Common myeloid progenitor, CD34-positive (primary cell): Measurements from ENCODE around the gene KRT80.

Source experiments
- CTCF ChIA-PET: fragments of 350-600 bp; sonication (Branson Sonifier 250); formaldehyde crosslinking; loops from one replicate; lab custom pipeline; 2021; ENCODE audit warnings: antibody characterized with exemption; lab: Charles Lee
- POLR2A ChIA-PET: fragments of 350-600 bp; sonication (Branson Sonifier 250); formaldehyde crosslinking; loops from one replicate; lab custom pipeline; 2021; ENCODE audit warnings: antibody characterized with exemption; lab: Charles Lee
- DNase-seq, 3 donors: peaks; one replicate each; pipeline versions ENCODE4 v3.0.0 to v3.0.0-alpha.2; 2013
- H3K27ac ChIP-seq, 2 experiments: 1 replicate in 1 of 2; 2 replicates in 1 of 2; pipeline ENCODE4 v1.7.0; 2013; ENCODE audit warnings: inconsistent platforms in 2 of 2, low read length in 2 of 2, mild to moderate bottlenecking in 2 of 2, low read depth in 1 of 2, moderate library complexity in 1 of 2; ENCODE audit not compliant: severe bottlenecking in 2 of 2, insufficient read depth in 1 of 2, poor library complexity in 1 of 2
- H3K27me3 ChIP-seq, 5 experiments: replicated peaks in 2 of 5; 1 replicate in 3 of 5; 2 replicates in 2 of 5; pipeline versions ENCODE4 v1.6.1 to v1.7.0; 2013; ENCODE audit warnings: low read length in 4 of 5, mild to moderate bottlenecking in 2 of 5, moderate library complexity in 2 of 5, inconsistent platforms in 1 of 5; ENCODE audit not compliant: insufficient read depth in 5 of 5, control insufficient read depth in 4 of 5
- H3K36me3 ChIP-seq, 4 experiments: 1 replicate in 2 of 4; 2 replicates in 2 of 4; pipeline versions ENCODE4 v1.6.1 to v1.7.0; 2013; ENCODE audit warnings: low read length in 3 of 4, control low read depth in 1 of 4, mild to moderate bottlenecking in 1 of 4; ENCODE audit not compliant: control insufficient read depth in 4 of 4, insufficient read depth in 4 of 4
- H3K4me1 ChIP-seq, 4 experiments: 1 replicate in 3 of 4; 2 replicates in 1 of 4; pipeline versions ENCODE4 v1.6.1 to v1.7.1; 2013; ENCODE audit warnings: low read length in 3 of 4, mild to moderate bottlenecking in 3 of 4, control low read depth in 1 of 4, inconsistent platforms in 1 of 4, moderate library complexity in 1 of 4; ENCODE audit not compliant: control insufficient read depth in 4 of 4, insufficient read depth in 4 of 4; ENCODE audit errors: control extremely low read depth in 1 of 4
- H3K4me3 ChIP-seq, 7 experiments: 1 replicate in 4 of 7; 2 replicates in 3 of 7; pipeline versions ENCODE4 v1.5.1 to v1.7.0; 2013; ENCODE audit warnings: mild to moderate bottlenecking in 7 of 7, low read length in 6 of 7, moderate library complexity in 6 of 7, inconsistent platforms in 2 of 7, low read depth in 2 of 7, control low read depth in 1 of 7; ENCODE audit not compliant: insufficient read depth in 4 of 7, control insufficient read depth in 1 of 7; ENCODE audit errors: extremely low read depth in 1 of 7
- H3K9me3 ChIP-seq, 5 experiments: 1 replicate in 4 of 5; 2 replicates in 1 of 5; pipeline versions ENCODE4 v1.6.1 to v1.7.1; 2013; ENCODE audit warnings: low read length in 4 of 5, mild to moderate bottlenecking in 2 of 5, inconsistent platforms in 1 of 5, low read depth in 1 of 5, moderate library complexity in 1 of 5; ENCODE audit not compliant: control insufficient read depth in 4 of 5, insufficient read depth in 2 of 5; ENCODE audit errors: control extremely low read depth in 1 of 5
- WGBS: methylation state at CpG from one replicate; pipeline ENCODE4 v1.1.5; 2013; ENCODE audit not compliant: insufficient coverage; 5-methylcytosine and 5-hydroxymethylcytosine counted together

The KRT80 gene

GRCh38 chr12:52223406-52224039 lies 31.7 kb upstream of the KRT80 start:
- CTCF ChIA-PET: interaction anchor here (1.3 to 4.0 kb wide), 7 partner anchors 9 to 105 kb away, joined by 3 to 20 read pairs (median 5); no protein-coding TSS in a partner anchor
- Histone ChIP-seq H3K9me3 (peaks cover 0 to 7% (median 3%) of the 10 kb centered on the region in 5 experiments), H3K4me3 (no peak overlapping the region), H3K36me3 (no peaks in the 10 kb centered on the region), H3K4me1 (no peaks in the 10 kb centered on the region), H3K27ac (no peak overlapping the region), H3K27me3 (peaks cover 2 to 14% (median 7%) of the 10 kb centered on the region in 5 experiments)
- POLR2A ChIA-PET: interaction anchor here (0.8 kb wide), 1 partner anchor 53 kb away, joined by 3 read pairs; no protein-coding TSS in a partner anchor
- no peak for DNase-seq
- WGBS: 92% methylated on average over 5 of the region's 5 CpGs

- no peak overlapping the region for H3K27ac ChIP-seq
- peaks cover 2 to 14% (median 7%) of the 10 kb centered on the region in 5 experiments for H3K27me3 ChIP-seq
- ChIA-PET CTCF (interaction anchor here (0.5 to 3.8 kb wide), 15 partner anchors 9 to 784 kb away, joined by 3 to 28 read pairs (median 4); no protein-coding TSS in a partner anchor), POLR2A (no interaction called here)
- H3K36me3 ChIP-seq: no peaks in the 10 kb centered on the region
- H3K4me3 ChIP-seq: no peak overlapping the region
- WGBS: 100% methylated on average over 2 of the region's 4 CpGs
- peaks cover 0 to 7% (median 3%) of the 10 kb centered on the region in 5 experiments for H3K9me3 ChIP-seq
- DNase-seq: no peak
- no peaks in the 10 kb centered on the region for H3K4me1 ChIP-seq
These were observed 30.9 kb upstream of the KRT80 start for GRCh38 chr12:52222692-52223091.

GRCh38 chr12:52221912-52222457 lies 30.2 kb upstream of the KRT80 start:
- no peak overlapping the region for H3K4me3 ChIP-seq
- H3K27ac ChIP-seq: no peak overlapping the region
- no peaks in the 10 kb centered on the region for H3K4me1 ChIP-seq
- ChIA-PET POLR2A (interaction anchor here (1.1 kb wide), 1 partner anchor 100 kb away, joined by 3 read pairs; no protein-coding TSS in a partner anchor), CTCF (interaction anchor here (0.5 to 3.8 kb wide), 23 partner anchors 8 to 785 kb away, joined by 3 to 28 read pairs (median 4); no protein-coding TSS in a partner anchor)
- no peaks in the 10 kb centered on the region for H3K36me3 ChIP-seq
- H3K27me3 ChIP-seq: peaks cover 2 to 14% (median 7%) of the 10 kb centered on the region in 5 experiments
- peak; percentile 46 to 80 (median 75) for DNase-seq
- H3K9me3 ChIP-seq: peaks cover 0 to 7% (median 3%) of the 10 kb centered on the region in 5 experiments
- 25% methylated on average over 7 of the region's 8 CpGs for WGBS

- no peak overlapping the region for H3K27ac ChIP-seq
- H3K4me1 ChIP-seq: no peaks in the 10 kb centered on the region
- no peaks in the 10 kb centered on the region for H3K36me3 ChIP-seq
- no CpG with 5 or more reads among the region's 4 CpGs for WGBS
- POLR2A ChIA-PET: interaction anchor here (1.1 kb wide), 1 partner anchor 101 kb away, joined by 3 read pairs; no protein-coding TSS in a partner anchor
- H3K27me3 ChIP-seq: peaks cover 2 to 14% (median 7%) of the 10 kb centered on the region in 5 experiments
- H3K9me3 ChIP-seq: peaks cover 0 to 7% (median 3%) of the 10 kb centered on the region in 5 experiments
- CTCF ChIA-PET: interaction anchor here (0.5 to 3.8 kb wide), 25 partner anchors 7 to 1235 kb away, joined by 3 to 28 read pairs (median 4); no protein-coding TSS in a partner anchor
- no peak overlapping the region for H3K4me3 ChIP-seq
- no peak for DNase-seq
These were observed 29.4 kb upstream of the KRT80 start for GRCh38 chr12:52221070-52221781.

- Histone ChIP-seq H3K4me1 (no peaks in the 10 kb centered on the region), H3K27me3 (peaks cover 2 to 14% (median 7%) of the 10 kb centered on the region in 5 experiments), H3K4me3 (no peak overlapping the region), H3K9me3 (peaks cover 0 to 7% (median 3%) of the 10 kb centered on the region in 5 experiments), H3K36me3 (no peaks in the 10 kb centered on the region), H3K27ac (no peak overlapping the region)
- ChIA-PET CTCF (interaction anchor here (0.9 to 3.8 kb wide), 11 partner anchors 15 to 106 kb away, joined by 3 to 28 read pairs (median 4); no protein-coding TSS in a partner anchor), POLR2A (no interaction called here)
- DNase-seq: no peak
- WGBS: 95% methylated on average over 2 of the region's 3 CpGs
These were observed 28.7 kb upstream of the KRT80 start for GRCh38 chr12:52220477-52220876.

- CTCF ChIA-PET: interaction anchor here (1.8 kb wide), 1 partner anchor 59 kb away, joined by 5 read pairs; no protein-coding TSS in a partner anchor
- no peaks in the 10 kb centered on the region for H3K9me3 ChIP-seq
- POLR2A ChIA-PET: interaction anchor here (0.7 kb wide), 1 partner anchor 554 kb away, joined by 3 read pairs; no protein-coding TSS in a partner anchor
- WGBS: 100% methylated on average over 1 of the region's 4 CpGs
- H3K27ac ChIP-seq: no peak overlapping the region
- no peak for DNase-seq
- H3K36me3 ChIP-seq: no peaks in the 10 kb centered on the region
- peaks cover 0 to 9% (median 3%) of the 10 kb centered on the region in 5 experiments for H3K27me3 ChIP-seq
- no peaks in the 10 kb centered on the region for H3K4me1 ChIP-seq
- H3K4me3 ChIP-seq: no peak overlapping the region
These were observed 26.2 kb upstream of the KRT80 start for GRCh38 chr12:52218001-52218400.
